Loucy (cell line): ENCODE data around the gene TUBB6.

ENCODE experiments used
- CTCF ChIP-seq: fragments of 200-600 bp; sonication (generic); conservative IDR thresholded peaks from 2 replicates; pipeline ENCODE4 v1.5.1; 2014; ENCODE audit warnings: mild to moderate bottlenecking, antibody characterized with exemption, low read length
- EZH2phosphoT487 ChIP-seq: fragments of 200-600 bp; IDR thresholded peaks from 2 replicates; pipeline ENCODE4 v1.6.1; 2018; ENCODE audit warnings: antibody characterized with exemption, mild to moderate bottlenecking, moderate library complexity, borderline replicate concordance

GRCh38 chr18:12314591-12315305, 6.7 kb downstream of the TUBB6 start:
- TF ChIP-seq CTCF = no peak
- TF ChIP-seq EZH2phosphoT487 = no peak
